Stimulated activated CD4-positive, alpha-beta T cell treated with anti-CD3 and anti-CD28 coated beads, Interleukin-15, amount 100 ng/mL, for 48 hours (primary cell): ENCODE results near the gene WASL.
A peak's percentile ranks its signal among the peaks of the same experiment; 100 is the strongest.
"Not testable (repeated sequence)": the region's sequence is repeated elsewhere in the genome, so short reads cannot be mapped to it uniquely, and the experiment has no call there.

Experiments
- DNase-seq, 2 donors: peaks; one replicate each; pipeline ENCODE4 v3.0.0-alpha.2; 2020; ENCODE audit warnings: low read depth in 2 of 2

The WASL gene

DNA sequence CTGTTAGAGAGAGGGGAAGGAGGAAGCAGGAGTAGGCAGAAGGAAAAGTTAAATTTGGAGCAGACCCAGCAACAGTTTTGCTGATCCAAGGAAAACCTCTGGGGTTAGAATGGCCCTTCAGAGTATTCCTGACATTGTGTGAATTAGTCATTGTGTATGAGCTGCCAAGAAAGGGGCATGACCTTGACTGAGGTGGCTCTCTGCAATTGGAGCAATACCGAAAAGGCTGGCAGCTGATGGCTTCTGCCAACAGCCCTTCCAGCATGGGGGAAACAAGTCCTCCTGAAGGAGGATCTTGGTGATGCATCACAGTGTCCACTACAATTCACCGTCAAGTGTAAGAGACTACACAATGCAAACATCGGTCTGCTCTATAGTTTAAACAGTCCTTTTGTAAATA lies 20.6 kb upstream of the WASL start:
- no peak for DNase-seq

DNA sequence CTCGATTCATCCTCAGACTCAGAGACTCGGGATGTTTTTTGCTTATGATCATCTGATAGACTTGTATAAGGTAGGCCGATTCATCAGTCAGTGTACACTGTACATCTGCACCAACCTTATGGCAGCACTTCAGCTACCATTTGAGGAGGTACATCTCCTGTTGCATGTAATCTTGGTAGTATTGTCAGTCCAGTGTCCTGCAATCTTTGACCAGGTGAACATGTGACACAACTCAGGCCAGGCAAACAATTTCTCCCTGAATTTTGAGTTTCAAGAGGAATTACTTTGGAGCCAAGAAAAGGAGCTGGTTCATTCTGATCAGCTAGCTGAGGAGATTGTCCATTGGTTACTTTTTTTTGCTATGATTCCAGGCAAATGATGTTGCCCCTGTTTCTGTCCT lies 19.7 kb upstream of the WASL start:
- no peak for DNase-seq

DNA sequence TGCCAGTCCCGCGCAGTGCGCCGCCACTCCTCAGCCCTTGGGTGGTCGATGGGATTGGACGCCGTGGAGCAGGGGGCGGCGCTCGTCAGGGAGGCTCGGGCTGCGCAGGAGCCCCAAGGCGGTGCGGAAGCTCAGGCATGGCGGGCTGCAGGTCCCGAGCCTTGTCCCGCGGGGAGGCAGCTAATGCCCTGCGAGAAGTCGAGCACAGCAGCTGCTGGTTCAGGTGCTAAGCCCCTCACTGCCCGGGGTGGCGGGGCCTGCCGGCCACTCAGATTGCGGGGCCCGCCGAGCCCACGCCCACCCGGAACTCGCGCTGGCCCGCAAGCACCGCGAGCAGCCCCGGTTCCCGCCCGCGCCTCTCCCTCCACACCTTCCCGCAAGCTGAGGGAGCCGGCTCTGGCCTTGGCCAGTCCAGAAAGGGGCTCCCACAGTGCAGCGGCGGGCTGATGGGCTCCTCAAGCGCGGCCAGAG lies 14.4 kb upstream of the WASL start:
- no peak for DNase-seq

DNA sequence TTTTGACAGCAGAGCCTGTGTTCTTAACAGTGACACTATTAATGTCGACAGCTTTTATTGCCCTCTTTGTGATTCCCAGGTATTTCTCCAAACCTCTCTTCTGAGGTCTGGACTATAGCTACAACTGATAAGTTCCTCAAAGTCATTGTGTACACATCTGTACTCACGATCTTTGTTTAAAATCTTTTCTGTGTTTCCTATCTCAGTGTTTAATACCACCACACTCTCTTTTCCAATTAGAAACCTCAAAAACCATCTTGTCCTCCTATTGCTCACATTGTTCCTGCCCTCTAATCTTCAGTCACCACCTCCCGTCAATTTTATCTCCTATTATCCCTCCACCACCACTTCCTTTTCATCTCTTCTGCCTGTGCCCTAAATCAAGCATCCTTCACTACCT lies 12.9 kb upstream of the WASL start:
- DNase-seq: no peak

DNA sequence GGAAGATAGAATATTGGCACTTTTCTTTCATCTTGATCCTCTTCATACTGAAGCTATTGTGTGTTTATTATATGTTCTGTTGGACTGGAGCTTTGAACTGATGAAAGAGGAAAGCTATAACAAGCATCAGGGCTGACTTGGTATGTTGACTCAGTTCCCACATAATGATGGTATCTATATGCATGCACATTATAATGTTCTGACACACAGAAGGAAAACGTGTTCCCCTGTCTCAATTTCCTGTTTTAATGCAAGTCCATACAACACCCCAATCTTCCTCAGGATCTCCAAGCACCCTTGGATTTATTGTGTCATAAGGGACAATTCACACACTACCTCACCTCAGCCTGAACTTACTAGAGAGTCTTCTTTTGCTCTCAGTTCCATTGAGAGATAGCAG lies 8.3 kb upstream of the WASL start:
- no peak for DNase-seq

DNA sequence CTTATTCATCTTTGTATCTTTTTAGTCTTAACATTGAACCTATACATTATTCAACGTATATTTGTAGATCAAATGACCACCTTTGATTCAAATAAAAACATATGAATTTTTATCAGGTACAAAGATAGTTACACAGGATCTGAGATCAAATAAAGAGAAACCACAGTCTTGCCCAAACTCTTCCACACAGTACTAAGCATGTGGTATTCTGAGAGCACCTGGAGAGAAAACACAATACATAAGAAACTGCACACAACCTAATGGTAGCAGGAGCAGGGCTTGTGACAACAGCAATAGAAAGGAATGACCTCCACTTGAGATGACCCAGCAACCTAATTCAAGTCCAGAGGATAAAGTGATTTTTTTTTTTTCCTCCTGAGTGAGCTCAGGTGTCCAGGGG lies 6.5 kb upstream of the WASL start:
- DNase-seq: no peak

DNA sequence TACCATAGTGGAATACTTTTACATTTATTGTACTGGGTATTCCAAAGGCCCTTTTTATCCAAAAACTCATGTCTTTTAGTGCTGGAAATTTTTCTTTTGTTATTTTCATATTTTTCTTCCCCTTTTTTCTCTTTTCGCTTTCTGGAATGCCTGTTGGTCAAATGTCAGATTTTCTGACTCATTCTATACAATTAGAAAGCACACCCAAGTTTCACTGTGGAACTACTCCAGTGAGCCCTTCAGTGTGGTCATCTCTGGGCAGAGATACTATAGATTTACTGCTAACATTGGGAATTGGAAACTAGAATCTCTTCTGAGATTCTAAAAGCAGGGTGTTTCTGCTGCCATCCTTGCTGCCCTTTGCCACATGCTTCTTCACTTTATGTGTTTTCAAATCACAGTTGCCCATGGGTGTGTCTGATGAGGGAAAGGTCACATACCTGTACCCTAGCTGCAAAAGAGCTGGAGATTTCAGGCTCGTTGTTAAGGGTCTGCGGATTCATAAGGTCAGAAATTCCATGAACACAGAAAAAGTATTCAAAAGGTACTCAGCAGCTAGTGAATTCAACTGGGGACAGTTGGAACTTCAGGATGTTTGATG lies 5.6 kb upstream of the WASL start:
- no peak for DNase-seq

DNA sequence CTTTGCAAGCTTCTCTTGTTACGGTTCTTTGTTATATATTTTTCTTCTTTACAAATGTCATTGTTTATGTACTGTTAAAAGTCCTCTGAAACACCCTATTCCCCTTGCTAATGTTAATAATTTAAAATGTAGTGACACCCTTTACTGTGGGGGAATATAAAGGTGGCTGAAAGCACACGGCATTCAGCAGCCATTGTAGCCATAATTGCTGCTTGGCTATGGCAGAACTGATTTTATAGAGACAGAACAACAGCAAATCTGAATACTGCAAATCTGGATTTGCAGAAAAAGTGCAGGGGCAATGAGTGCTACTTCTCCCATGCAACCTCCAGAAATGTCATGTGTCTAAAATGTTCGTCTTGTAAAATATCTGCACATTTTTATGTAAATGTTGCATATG lies 3.7 kb upstream of the WASL start:
- no peak for DNase-seq

DNA sequence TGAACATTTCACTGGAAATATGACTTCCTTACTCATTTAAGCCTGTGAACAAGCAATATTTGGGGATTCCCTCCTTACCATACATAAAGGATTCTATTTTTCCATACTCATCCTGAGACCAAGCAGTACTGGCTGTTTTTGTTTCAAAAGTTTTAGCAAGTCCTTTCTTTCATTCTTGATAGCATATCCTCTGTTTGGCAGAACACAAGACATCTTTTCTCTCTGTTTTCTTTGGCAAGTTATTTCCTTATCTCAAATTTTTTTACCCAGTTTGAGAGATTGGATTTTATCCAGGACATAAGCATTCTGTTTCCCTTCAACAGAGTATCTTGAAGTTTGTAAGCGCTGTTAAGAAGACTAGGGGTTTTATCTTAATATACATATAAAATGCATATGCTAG lies 3.0 kb upstream of the WASL start:
- no peak for DNase-seq

DNA sequence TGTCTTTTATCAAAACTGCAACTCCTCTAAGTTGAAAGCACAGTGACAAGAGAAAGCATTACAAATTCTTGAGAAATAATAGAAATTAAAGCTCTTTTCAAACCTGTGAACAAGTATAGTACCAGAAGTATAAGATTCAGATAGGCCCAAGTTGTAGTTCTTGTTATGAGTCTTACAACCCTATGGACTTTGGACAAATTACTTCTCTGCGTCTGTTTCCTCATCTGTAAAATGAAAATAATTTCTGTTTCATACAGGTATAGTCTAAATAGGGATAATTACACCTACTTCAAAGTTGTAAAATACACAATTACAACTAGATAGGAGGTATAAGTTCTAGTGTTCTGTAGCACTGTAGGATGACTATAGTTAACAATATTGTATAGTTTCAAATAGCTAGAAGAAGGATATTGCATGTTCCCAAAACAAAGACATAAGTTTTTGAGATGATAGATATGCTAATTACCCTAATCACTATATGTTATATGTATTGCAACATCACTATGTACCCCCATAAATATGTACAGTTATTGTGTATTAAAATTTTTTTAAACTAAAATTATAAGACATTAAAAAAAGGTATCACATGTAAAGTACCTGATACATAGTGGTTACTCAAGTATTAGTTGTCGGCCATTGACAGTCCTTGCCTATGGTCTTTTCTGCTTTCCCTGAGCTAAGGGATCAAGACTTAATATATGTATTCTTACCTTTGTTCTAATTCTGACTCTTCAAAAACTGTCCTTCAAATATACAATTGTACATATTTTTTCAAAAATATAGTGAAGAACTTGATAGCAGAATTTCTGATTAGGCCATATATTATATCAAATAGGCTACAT lies 1.8 kb upstream of the WASL start:
- no peak for DNase-seq

DNA sequence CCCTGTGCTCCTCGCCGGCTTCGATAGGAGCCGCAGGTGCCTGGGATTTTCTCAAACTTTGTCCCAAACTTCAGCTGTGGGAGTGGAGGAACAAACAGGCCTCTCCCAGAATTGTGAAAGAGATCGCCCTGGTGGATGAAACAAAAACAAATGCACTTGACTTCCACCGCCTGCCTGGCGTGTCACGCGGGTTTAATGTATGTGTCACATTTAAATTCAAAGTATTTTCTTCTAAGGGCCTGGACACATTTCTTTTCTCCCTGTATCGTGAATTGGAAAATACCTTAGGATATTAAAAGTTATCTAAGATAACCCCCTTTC lies 694 bp upstream of the WASL start:
- peak; percentile 15 to 25 for DNase-seq

DNA sequence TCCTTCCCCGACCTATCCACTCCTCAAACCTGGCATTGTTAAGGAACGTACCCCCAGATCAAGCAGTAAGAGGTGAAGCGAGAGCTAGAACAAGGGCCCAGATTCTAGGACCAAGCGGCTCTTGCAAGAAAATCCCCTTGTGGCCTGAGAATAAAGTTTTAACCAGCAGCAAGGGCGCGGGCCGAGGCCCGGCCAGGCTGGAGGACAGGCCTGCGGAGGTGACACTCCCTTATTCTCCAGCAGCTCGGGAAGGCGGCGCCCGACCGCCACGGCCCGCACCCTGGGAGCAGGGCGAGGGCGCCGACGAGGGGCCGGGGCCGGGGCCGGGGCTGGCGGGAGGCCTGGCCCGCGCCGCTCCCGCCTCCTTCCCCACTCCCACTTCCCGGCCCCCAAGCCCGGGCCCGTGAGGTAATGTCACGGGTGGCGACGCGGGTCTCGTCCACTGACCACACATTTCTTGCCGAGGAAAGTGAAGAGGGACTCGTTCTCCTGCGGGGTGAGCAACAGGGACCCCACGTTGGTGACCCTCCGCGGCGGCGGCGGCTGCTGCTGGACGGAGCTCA lies 551 bp downstream of the WASL start:
- peak in 1 of 2 donors; percentile 4 for DNase-seq

DNA sequence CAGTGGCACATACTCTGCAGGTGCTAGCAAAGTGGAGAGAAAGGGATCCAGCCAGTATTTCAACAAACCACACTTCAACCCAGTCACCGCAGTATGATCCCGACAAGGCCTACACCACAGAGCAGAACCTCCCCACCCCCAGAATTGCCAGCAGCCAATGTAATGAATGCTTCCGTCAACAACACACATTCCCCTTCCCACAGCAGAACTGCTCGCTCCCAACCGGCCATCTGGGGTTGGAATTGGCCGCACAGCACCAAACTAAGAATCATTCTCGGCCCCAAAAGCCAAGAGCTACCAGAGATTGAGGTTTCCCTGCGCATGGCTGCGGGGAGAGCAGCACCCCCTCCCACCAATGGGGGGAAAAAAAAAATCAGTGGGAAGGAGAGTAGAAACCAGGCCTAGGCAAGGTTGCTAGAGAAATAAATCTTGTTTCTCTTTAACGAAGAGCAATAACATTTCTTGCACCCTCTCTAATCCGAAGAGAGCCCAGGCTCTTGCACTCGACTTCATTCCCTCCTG lies 1.1 kb downstream of the WASL start:
- DNase-seq: peak in 1 of 2 donors; percentile 8

DNA sequence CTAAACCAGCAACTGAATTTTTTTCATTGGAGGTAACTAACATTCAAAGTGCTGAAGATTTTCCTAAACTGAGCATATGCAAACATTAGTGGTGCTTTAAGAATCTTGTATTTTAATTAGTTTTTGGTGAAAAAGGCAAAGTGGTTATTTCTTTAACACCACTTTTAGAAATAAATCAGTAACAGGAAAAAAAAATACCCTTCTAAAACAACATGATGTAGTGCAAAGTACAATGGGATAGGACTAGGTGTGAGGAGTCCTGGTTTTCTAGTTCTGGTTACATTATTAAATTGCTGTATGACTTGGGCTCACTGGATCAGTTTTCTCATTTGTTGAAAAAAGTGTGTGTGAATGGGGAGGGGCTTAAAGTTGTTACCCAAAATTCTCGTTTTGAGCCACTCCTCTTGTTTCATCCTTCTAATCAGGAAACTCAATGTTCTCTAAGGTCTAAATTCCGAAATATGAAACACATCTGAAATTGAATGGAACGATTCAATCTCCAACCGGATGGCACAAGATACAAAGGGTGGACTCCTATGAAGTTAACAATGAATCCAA lies 1.8 kb downstream of the WASL start:
- DNase-seq: no peak

DNA sequence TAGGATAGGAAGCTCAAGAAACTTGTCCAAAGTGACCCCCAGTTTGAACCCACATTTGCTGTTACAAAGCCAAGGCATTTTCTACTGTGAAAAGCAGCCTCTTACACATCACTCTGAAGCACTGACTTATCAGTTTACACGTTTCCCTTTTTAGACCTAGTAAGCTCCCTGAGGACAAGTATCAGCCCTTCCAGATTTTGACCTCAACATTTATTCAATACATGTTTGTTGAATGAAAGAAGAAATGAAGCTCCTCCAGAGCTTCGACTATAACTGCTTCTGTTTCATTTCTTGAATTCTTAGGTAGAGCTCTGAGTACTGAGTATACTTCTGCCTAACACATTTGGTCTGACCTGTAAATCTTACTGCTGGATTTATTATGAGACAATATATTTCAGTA lies 2.7 kb downstream of the WASL start:
- DNase-seq: no peak

DNA sequence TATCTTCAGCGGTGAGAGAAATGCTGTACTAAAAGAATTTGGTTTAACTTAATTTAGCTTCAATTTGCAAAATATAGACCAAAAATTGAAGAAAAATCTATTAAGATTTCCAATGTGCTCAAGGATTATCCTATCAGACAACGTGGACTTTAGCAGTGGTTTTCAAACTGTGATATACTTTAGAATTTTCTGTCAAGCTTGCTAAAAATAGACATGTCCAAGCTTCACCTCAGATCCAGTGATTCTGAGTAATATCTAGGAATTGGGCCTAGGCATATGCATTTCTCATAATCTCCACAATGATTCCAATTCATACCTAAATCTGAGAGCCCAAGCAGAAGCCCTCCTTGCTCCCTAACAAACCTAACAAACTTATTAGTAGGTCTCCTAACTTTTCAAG lies 3.4 kb downstream of the WASL start:
- no peak for DNase-seq

DNA sequence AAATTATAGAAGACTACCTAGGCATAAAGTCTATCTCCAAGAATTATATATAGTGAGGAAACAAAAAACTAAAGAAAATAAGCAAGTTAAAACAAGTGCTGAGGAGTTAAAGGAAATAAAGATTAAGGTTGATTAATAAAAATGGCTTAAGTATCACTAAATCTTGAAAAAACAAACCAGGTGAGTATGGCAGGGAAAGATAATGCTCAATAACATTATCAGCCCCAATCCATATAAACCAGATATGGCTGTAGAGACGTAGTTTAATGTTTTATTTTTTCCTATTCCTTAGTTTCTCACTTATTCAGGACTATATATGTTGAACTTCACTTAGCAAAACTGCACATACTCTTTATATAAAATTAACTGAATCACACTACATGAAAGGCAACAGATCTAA lies 4.4 kb downstream of the WASL start:
- DNase-seq: no peak

DNA sequence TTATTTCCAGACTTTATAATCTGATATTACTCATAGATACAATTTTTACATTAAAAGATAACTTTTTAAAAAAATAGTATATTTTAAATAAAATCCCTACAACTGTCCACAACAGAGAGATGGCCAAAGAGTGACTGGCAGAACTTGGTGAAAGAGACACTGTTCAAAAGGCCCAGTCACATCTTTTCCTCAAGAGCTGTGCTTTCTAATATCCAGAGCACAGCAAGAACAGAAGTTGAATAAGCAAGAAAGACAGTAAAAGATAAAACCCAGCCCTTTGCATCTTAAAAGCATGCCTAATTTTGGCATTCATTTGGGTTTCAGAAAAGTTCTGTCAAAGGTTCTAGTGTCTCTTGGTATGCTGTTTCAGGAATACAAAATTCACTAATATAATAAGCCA lies 6.9 kb downstream of the WASL start:
- DNase-seq: no peak

DNA sequence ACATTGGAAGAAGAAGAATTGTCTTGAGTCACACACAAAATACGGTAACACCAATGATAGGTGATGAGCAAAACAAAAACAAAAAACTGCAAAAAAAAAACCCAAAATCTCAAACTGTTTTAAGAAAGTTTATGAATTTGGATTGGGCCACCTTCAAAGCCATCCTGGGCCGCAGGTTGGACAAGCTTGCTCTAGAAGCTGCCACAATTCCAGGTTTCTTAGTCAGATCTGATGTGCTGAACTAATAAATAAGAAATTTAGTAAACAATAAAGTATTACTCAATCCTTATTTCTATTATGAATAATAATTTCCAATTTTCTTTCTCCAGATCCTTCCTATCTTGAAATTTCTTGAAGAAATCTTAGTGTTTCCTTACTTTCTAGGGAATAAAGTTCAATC lies 10.0 kb downstream of the WASL start:
- no peak for DNase-seq

DNA sequence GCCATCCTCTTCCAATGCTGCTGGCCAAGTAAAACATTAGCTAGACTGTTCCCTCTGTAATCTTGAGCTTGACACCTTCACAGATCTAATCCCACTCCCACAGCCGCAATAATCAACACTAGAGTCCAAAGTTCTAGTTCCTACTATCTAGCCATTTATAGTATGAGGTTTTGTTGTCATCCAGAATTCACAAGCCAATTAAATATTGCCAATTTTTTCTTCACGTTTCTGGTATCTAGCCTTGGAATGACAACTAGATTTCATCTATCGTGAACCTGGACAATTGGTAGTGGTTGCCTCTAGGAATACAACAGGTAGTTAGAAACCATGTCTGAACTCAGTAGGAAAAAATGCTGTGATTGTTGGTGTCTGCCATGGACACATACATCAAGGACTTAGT lies 10.4 kb downstream of the WASL start:
- DNase-seq: no peak

DNA sequence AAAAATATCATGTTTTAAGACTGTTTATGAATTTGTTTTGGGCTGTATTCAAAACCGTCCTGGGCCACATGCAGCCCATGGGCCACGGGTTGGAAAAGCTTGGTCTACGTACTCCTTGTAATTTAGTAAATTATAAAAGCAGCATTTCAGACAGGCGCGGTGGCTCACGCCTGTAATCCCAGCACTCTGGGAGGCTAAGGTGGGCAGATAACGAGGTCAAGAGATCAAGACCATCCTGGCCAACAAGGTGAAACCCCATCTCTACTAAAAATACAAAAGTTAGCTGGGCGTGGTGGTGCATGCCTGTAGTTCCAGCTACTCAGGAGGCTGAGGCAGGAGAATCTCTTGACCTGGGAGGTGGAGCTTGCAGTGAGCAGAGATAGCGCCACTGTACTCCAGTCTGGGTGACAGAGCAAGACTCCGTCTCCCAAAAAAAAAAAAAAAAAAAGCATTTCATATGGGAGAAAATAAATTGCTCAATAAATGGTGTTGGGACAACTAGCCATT lies 11.6 kb downstream of the WASL start:
- not testable (repeated sequence) for DNase-seq

DNA sequence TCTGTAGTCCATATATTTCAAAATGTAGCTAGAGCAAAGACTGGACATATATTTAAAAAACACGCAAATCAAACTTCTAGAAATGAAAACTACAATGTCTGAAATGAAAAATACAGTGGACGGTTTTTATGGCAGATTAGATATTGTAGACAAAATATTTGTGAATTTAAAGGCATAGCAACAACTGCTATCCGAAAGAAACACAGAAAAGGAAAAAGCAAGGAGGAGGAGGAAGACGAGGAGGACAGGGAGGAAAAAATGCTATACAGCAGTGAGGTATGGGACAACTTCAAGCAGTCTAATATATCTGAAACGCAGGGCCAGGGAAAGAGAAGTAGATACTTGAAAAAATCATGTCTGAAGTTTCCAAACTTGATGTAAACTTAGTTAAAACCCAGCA lies 13.3 kb downstream of the WASL start:
- no peak for DNase-seq

DNA sequence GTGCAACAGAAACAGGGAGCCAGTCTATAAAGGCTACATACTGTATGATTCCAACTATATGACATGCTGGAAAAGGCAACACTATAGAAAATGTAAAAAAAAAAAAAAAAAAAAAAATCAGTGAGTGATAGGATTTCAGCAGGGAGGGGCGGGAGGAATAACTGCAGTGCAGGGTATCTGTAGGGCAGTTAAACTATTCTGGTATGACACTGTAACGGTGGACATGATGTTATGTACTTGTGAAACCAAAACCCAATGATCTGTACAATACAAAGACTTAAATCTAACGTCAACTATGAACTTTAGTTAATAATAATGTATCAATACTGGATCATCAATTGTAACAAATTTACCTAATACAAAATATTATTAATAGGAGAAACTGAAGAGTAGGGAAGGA lies 14.3 kb downstream of the WASL start:
- DNase-seq: no peak
